Panc1 (cell line): Measurements from ENCODE around the gene PTPRK. TPM values are rescaled to one million over a fixed set of nuclear protein-coding genes. Genes with fewer than 3 reads are reported as not detected.

Experiments used
- ATAC-seq: fragments of 200-7000 bp; cut with Tn5 transposase; 2 replicates; pipeline ENCODE4 v1.9.1; 2020; ENCODE audit warnings: mild to moderate bottlenecking, moderate library complexity
- BruUV-seq: library from RNA; stranded (reverse); fragments of 400-500 nt; replicated peaks from 2 replicates; lab custom pipeline; 2021; lab: Mats Ljungman, UMichigan
- CTCF ChIA-PET: fragments of 300-600 bp; sonication (Branson Sonifier 250); formaldehyde crosslinking; loops from one replicate; lab custom pipeline; 2022; ENCODE audit warnings: antibody characterized with exemption; lab: Charles Lee
- POLR2A ChIA-PET: fragments of 300-600 bp; sonication (Branson Sonifier 250); formaldehyde crosslinking; loops from one replicate; lab custom pipeline; 2022; ENCODE audit warnings: antibody characterized with exemption; lab: Charles Lee
- DNase-seq: peaks from one replicate; pipeline ENCODE4 v3.0.0-alpha.2; 2010; ENCODE audit warnings: low read depth, low spot score
- H3K27ac ChIP-seq: 2 replicates; pipeline ENCODE4 v1.5.1; 2011; ENCODE audit warnings: mild to moderate bottlenecking, low read length, inconsistent platforms
- H3K27me3 ChIP-seq: fragments of 200-500 bp; sonication (Bioruptor generic); 2 replicates; pipeline ENCODE4 v1.6.0; 2014; ENCODE audit warnings: low read length, inconsistent platforms; ENCODE audit not compliant: control insufficient read depth, insufficient read depth
- H3K36me3 ChIP-seq: fragments of 200-500 bp; sonication (Bioruptor generic); 2 replicates; pipeline ENCODE4 v1.5.1; 2014; ENCODE audit warnings: inconsistent platforms, mild to moderate bottlenecking, low read length, moderate library complexity; ENCODE audit not compliant: control insufficient read depth, insufficient read depth
- H3K4me1 ChIP-seq: 2 replicates; pipeline ENCODE4 v1.5.1; 2011; ENCODE audit warnings: inconsistent platforms, mild to moderate bottlenecking, low read length, moderate library complexity; ENCODE audit not compliant: control insufficient read depth, insufficient read depth
- H3K4me3 ChIP-seq, 2 experiments: 2 replicates each; pipeline ENCODE4 v1.5.1; 2011 to 2012; ENCODE audit warnings: low read depth in 2 of 2, low read length in 2 of 2, mild to moderate bottlenecking in 2 of 2, inconsistent platforms in 1 of 2, moderate library complexity in 1 of 2
- H3K9me3 ChIP-seq: fragments of 200-500 bp; sonication (Bioruptor generic); 2 replicates; pipeline ENCODE4 v1.5.1; 2014; ENCODE audit warnings: low read depth, mild to moderate bottlenecking, inconsistent platforms, low read length, moderate library complexity; ENCODE audit not compliant: control insufficient read depth, insufficient read depth
- CTCF ChIP-seq: fragments of 450-650 bp; IDR thresholded peaks from 2 replicates; pipeline ENCODE4 v1.5.1; 2017; ENCODE audit warnings: mild to moderate bottlenecking
- POLR2AphosphoS5 ChIP-seq: IDR thresholded peaks from 2 replicates; pipeline ENCODE4 v1.6.1; 2012; ENCODE audit warnings: mild to moderate bottlenecking, low read depth, low read length, moderate library complexity
- REST ChIP-seq, 2 experiments: IDR thresholded peaks; 2 replicates each; pipeline ENCODE4 v1.6.1; 2011 to 2012; ENCODE audit warnings: low read depth in 2 of 2, control low read depth in 1 of 2, low read length in 1 of 2, mild to moderate bottlenecking in 1 of 2, moderate library complexity in 1 of 2; ENCODE audit not compliant: insufficient read depth in 1 of 2
- SIN3A ChIP-seq: IDR thresholded peaks from 2 replicates; pipeline ENCODE4 v1.6.1; 2012; ENCODE audit warnings: low read depth, mild to moderate bottlenecking, low read length, moderate library complexity, borderline replicate concordance; ENCODE audit not compliant: insufficient read depth
- TCF7L2 ChIP-seq: IDR thresholded peaks from 2 replicates; pipeline ENCODE4 v1.6.1; 2011; ENCODE audit warnings: mild to moderate bottlenecking, low read depth, low read length, inconsistent platforms
- in situ Hi-C: cut with HindIII; loops from 2 replicates; pipeline ENCODE4 v1.10.0; 2016; ENCODE audit warnings: low sequenced_read_pairs, low pct_unique_long_range_greater_than_20kb
- intact Hi-C: fragments of 100-400 bp; cut with micrococcal nuclease; formaldehyde crosslinking; loops from one replicate; pipeline ENCODE4 v1.10.0; 2022; ENCODE audit not compliant: unreplicated experiment
- total RNA-seq: library from RNA; stranded (reverse); gene quantifications from one replicate; pipeline ENCODE4 v1.2.1, GENCODE V29; 2021; ENCODE audit not compliant: unreplicated experiment

PTPRK gene
- total RNA-seq, 1 experiment from 2014 or later, result 61.8 TPM

- no peaks in the 10 kb centered on the region for H3K27me3 ChIP-seq
- H3K27ac ChIP-seq, result no peak overlapping the region
- no peaks in the 10 kb centered on the region for H3K4me1 ChIP-seq
- ATAC-seq (no peak), DNase-seq (no peak)
- BruUV-seq, result no TSS peak
- no peak overlapping the region for H3K4me3 ChIP-seq
- TF ChIP-seq CTCF, result no peak
- no peak for TF ChIP-seq TCF7L2
- no peak for TF ChIP-seq SIN3A
- TF ChIP-seq POLR2AphosphoS5, result no peak
- TF ChIP-seq REST (IDR thresholded peaks at IDR 0.05; ENCODE audit: insufficient read depth in 1 of 2, low read depth in 2 of 2, low read length in 1 of 2), result no peak
- POLR2A ChIA-PET, result no interaction called here
- intact Hi-C loops, result no loop called here
- CTCF ChIA-PET, result no interaction called here
- H3K36me3 ChIP-seq, result no peaks in the 10 kb centered on the region; the same call in 1 of the 2 replicates
- H3K9me3 ChIP-seq, result no peaks in the 10 kb centered on the region
- in situ Hi-C loops, result no loop called here
Observed at GRCh38 chr6:128168244-128168643, 352.2 kb downstream of the PTPRK start.

- H3K9me3 ChIP-seq, result no peaks in the 10 kb centered on the region
- no peaks in the 10 kb centered on the region for H3K27me3 ChIP-seq
- DNase-seq (no peak), ATAC-seq (no peak)
- no peaks in the 10 kb centered on the region; the same call in 1 of the 2 replicates for H3K36me3 ChIP-seq
- BruUV-seq, result no TSS peak
- no peaks in the 10 kb centered on the region for H3K4me1 ChIP-seq
- intact Hi-C loops (no loop called here), in situ Hi-C loops (no loop called here)
- H3K4me3 ChIP-seq, result no peak overlapping the region
- TF ChIP-seq CTCF (no peak), POLR2AphosphoS5 (no peak), TCF7L2 (no peak), SIN3A (no peak), REST (IDR thresholded peaks at IDR 0.05; ENCODE audit: insufficient read depth in 1 of 2, low read depth in 2 of 2, low read length in 1 of 2) (no peak)
- no peak overlapping the region for H3K27ac ChIP-seq
- CTCF ChIA-PET, result no interaction called here
- POLR2A ChIA-PET, result no interaction called here
Observed at GRCh38 chr6:128167552-128167951, 352.8 kb downstream of the PTPRK start.
